Suppressor macrophage treated with lipopolysaccharide for 4 hours (primary cell): ENCODE measurements around the gene TSNAX.
"Not testable (repeated sequence)": the region's sequence is repeated elsewhere in the genome, so short reads cannot be mapped to it uniquely, and the experiment has no call there.

Experiments
- DNase-seq: peaks from one replicate; pipeline ENCODE4 v3.0.0-alpha.2; 2020

TSNAX gene

GRCh38 chr1:231528172-231529029 lies at the start of gene TSNAX:
Gene TSNAX (plus strand): TSS chr1:231528669. CDS start chr1:231528811, 142 bp downstream.
- peak; percentile 94 for DNase-seq

- no peak for DNase-seq
Measured at GRCh38 chr1:231478811-231479210, 49.7 kb upstream of the TSNAX start.

- DNase-seq, result no peak
Measured at GRCh38 chr1:231480008-231480407, 48.5 kb upstream of the TSNAX start.

GRCh38 chr1:231481289-231481688 lies 47.2 kb upstream of the TSNAX start:
- DNase-seq, result no peak

- no peak for DNase-seq
Measured at GRCh38 chr1:231485029-231485784, 43.3 kb upstream of the TSNAX start.

- DNase-seq, result peak; percentile 38
Measured at GRCh38 chr1:231487019-231487418, 41.5 kb upstream of the TSNAX start.

- DNase-seq, result no peak
Measured at GRCh38 chr1:231487910-231488309, 40.6 kb upstream of the TSNAX start.

- peak; percentile 68 for DNase-seq
Measured at GRCh38 chr1:231493421-231494185, 34.9 kb upstream of the TSNAX start.

- DNase-seq, result no peak
Measured at GRCh38 chr1:231494439-231495110, 33.9 kb upstream of the TSNAX start.

- DNase-seq, result no peak
Measured at GRCh38 chr1:231497629-231498152, 30.8 kb upstream of the TSNAX start.

GRCh38 chr1:231499148-231499763 lies 29.2 kb upstream of the TSNAX start:
- no peak for DNase-seq

- no peak for DNase-seq
Measured at GRCh38 chr1:231500666-231501065, 27.8 kb upstream of the TSNAX start.

GRCh38 chr1:231503168-231503567 lies 25.3 kb upstream of the TSNAX start:
- DNase-seq, result not testable (repeated sequence)

GRCh38 chr1:231507476-231508355 lies 20.8 kb upstream of the TSNAX start:
- DNase-seq, result no peak

- no peak for DNase-seq
Measured at GRCh38 chr1:231508497-231508896, 20.0 kb upstream of the TSNAX start.

- DNase-seq, result no peak
Measured at GRCh38 chr1:231508941-231509340, 19.5 kb upstream of the TSNAX start.

GRCh38 chr1:231512147-231512698 lies 16.2 kb upstream of the TSNAX start:
- DNase-seq, result peak; percentile 58

- peak; percentile 73 for DNase-seq
Measured at GRCh38 chr1:231515748-231516147, 12.7 kb upstream of the TSNAX start.

- no peak for DNase-seq
Measured at GRCh38 chr1:231517076-231517475, 11.4 kb upstream of the TSNAX start.

- no peak for DNase-seq
Measured at GRCh38 chr1:231518485-231519034, 9.9 kb upstream of the TSNAX start.
